ENCODE data around the gene VWCE.

VWCE gene

DNA sequence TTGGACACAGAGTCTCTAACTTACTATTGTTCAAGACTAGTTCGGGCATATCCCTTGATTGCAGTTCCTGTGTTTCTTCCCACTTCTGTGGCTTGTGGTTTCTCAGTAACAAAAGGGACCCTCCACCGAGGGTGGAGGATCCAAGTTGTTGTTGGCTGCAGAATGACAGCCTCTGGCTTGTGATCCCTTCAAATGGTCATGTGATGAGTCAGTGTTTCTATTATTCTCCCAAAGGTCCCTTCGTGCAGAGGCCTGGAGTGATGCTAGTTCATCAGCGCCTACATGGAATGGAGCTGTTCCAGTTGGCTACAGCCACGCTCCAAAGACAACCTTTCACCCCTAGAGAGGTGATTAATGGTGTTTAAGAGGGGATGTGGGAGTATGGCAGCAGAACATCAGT is 2.6 kb upstream of the VWCE start:
- no peak for TF ChIP-seq EZH2phosphoT487 (IDR thresholded peaks at IDR 0.05; ENCODE audit: low read depth)
- TF ChIP-seq, protein P1, sequence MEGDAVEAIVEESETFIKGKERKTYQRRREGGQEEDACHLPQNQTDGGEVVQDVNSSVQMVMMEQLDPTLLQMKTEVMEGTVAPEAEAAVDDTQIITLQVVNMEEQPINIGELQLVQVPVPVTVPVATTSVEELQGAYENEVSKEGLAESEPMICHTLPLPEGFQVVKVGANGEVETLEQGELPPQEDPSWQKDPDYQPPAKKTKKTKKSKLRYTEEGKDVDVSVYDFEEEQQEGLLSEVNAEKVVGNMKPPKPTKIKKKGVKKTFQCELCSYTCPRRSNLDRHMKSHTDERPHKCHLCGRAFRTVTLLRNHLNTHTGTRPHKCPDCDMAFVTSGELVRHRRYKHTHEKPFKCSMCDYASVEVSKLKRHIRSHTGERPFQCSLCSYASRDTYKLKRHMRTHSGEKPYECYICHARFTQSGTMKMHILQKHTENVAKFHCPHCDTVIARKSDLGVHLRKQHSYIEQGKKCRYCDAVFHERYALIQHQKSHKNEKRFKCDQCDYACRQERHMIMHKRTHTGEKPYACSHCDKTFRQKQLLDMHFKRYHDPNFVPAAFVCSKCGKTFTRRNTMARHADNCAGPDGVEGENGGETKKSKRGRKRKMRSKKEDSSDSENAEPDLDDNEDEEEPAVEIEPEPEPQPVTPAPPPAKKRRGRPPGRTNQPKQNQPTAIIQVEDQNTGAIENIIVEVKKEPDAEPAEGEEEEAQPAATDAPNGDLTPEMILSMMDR (IDR thresholded peaks at IDR 0.05; ENCODE audit: low read depth, low read length) = no peak
- H3K9me3 ChIP-seq (ENCODE audit: insufficient read depth, low read length) = no peaks in the 10 kb centered on the region
- H3K36me3 ChIP-seq (replicated peaks; ENCODE audit: low read depth, low read length) = peaks cover 47% of the 10 kb centered on the region
- peaks cover 15% of the 10 kb centered on the region; the same call in 1 of the 2 replicates for H3K4me1 ChIP-seq (ENCODE audit: low read length)
- H3K4me3 ChIP-seq (ENCODE audit: low read length) = no peak overlapping the region
- no peaks in the 10 kb centered on the region for H4K20me1 ChIP-seq (ENCODE audit: insufficient read depth, low read length)
- no peaks in the 10 kb centered on the region for H3K27me3 ChIP-seq (ENCODE audit: low read depth, low read length)
- H3K9ac ChIP-seq (ENCODE audit: low read length) = no peak overlapping the region
- peaks cover 8% of the 10 kb centered on the region for H3K79me2 ChIP-seq (ENCODE audit: low read length)
- H3K27ac ChIP-seq (ENCODE audit: low read length) = peak overlapping the region; percentile 5; the same call in 1 of the 2 replicates
- H2AFZ ChIP-seq (ENCODE audit: low read depth, low read length) = no peak overlapping the region
- H3K4me2 ChIP-seq (ENCODE audit: low read length) = no peak overlapping the region

DNA sequence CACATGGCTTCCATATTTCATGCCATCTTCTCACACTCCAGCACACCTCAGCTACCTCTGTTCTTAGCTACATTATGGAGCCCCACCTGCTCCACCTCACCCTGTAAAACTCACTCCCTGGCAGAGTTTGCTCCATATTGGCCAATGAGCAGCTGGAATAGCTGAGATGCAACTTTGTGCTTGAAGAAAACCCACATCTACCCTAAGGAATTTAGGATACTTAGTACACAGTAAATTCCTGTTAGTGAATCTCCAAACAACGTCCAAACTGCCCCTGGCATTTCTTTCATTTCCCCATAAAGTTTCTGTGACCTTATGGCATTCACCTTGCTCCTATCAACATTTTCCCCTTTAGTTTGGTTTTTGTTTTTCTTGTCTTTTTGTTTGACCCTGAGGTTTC is 2.2 kb upstream of the VWCE start:
- Histone ChIP-seq H3K79me2 (ENCODE audit: low read length) (peaks cover 12% of the 10 kb centered on the region), H2AFZ (ENCODE audit: low read depth, low read length) (no peak overlapping the region), H3K4me1 (ENCODE audit: low read length) (peaks cover 15% of the 10 kb centered on the region; the same call in 1 of the 2 replicates), H3K9me3 (ENCODE audit: insufficient read depth, low read length) (no peaks in the 10 kb centered on the region), H3K4me2 (ENCODE audit: low read length) (no peak overlapping the region), H4K20me1 (ENCODE audit: insufficient read depth, low read length) (no peaks in the 10 kb centered on the region), H3K27me3 (ENCODE audit: low read depth, low read length) (no peaks in the 10 kb centered on the region), H3K36me3 (replicated peaks; ENCODE audit: low read depth, low read length) (peaks cover 43% of the 10 kb centered on the region), H3K9ac (ENCODE audit: low read length) (no peak overlapping the region), H3K27ac (ENCODE audit: low read length) (peak overlapping the region; percentile 5; the same call in 1 of the 2 replicates), H3K4me3 (ENCODE audit: low read length) (no peak overlapping the region)
- TF ChIP-seq EZH2phosphoT487 (IDR thresholded peaks at IDR 0.05; ENCODE audit: low read depth) = no peak
- TF ChIP-seq, protein P1 (IDR thresholded peaks at IDR 0.05; ENCODE audit: low read depth, low read length) = no peak

DNA sequence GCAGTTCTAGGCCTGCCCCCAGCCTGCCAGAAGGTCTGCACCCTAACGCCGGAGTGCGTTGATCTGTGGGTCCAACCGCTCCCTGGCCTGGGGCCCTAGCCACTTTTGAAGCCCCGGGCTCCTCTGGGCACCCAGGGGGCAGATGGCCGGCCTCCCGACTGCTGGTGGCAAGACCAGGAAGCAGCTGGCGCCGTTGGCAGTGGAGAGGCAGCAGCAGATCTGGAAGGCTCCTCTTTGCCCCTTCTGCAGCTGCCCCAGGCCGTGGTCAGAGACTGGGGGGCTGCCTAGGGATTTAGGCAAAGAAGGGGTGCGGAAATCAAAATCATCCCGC is 445 bp upstream of the VWCE start:
- Histone ChIP-seq H3K79me2 (ENCODE audit: low read length) (peaks cover 20% of the 10 kb centered on the region), H3K9me3 (ENCODE audit: insufficient read depth, low read length) (no peaks in the 10 kb centered on the region), H4K20me1 (ENCODE audit: insufficient read depth, low read length) (no peaks in the 10 kb centered on the region), H3K27ac (ENCODE audit: low read length) (no peak overlapping the region), H3K4me1 (ENCODE audit: low read length) (peaks cover 15% of the 10 kb centered on the region; the same call in 1 of the 2 replicates), H3K9ac (ENCODE audit: low read length) (peak overlapping the region; percentile 72; the same call in 1 of the 2 replicates), H3K4me2 (ENCODE audit: low read length) (peak overlapping the region; percentile 85), H3K4me3 (ENCODE audit: low read length) (peak overlapping the region; percentile 85), H2AFZ (ENCODE audit: low read depth, low read length) (no peak overlapping the region), H3K27me3 (ENCODE audit: low read depth, low read length) (no peaks in the 10 kb centered on the region), H3K36me3 (replicated peaks; ENCODE audit: low read depth, low read length) (peaks cover 25% of the 10 kb centered on the region)
- TF ChIP-seq EZH2phosphoT487 (IDR thresholded peaks at IDR 0.05; ENCODE audit: low read depth) = no peak
- TF ChIP-seq, protein P1 (IDR thresholded peaks at IDR 0.05; ENCODE audit: low read depth, low read length) = no peak

DNA sequence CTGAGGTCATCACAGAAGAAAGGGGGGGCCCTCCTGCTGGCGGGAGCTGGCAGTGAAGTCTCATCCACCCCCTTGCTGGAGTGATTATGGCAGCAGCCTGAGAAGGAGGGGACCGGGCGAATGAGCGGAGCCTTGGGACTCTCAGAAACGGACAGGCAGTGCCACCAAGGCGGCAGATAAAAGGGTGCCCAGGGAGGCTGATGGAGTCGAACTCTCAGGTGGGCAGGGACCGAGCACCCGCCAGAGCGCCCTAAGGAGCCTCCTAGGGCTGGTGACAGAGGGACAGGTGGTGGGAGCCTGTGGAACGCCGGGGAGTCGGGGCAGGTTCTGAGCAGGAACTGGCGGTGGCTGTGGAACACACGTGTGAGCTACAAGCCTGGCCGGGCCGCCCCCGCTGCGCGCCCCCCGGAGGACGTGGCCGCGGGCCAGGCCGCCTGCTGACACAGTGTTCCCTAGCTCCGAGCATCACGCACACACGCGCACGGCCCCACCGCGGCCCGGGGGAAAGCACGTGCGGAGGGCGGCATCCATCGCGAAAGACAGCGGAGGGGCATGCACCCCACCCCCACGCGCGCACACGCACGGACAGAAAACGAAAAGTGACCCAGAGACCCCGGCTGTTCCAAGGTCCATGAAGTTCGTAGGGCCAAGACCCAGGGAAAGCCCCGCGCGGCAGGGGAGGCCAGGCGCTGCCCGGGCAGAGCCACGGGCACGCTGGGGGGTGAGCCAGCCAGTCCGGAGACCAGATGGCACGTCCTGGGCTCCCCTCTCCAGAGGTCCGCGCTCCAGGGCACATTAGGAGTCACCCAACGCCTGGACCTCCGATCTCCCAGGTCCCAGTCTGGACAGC is 1.0 kb downstream of the VWCE start:
- peaks cover 20% of the 10 kb centered on the region for H3K79me2 ChIP-seq (ENCODE audit: low read length)
- H3K4me3 ChIP-seq (ENCODE audit: low read length) = peak overlapping the region; percentile 85
- no peaks in the 10 kb centered on the region for H4K20me1 ChIP-seq (ENCODE audit: insufficient read depth, low read length)
- H3K9me3 ChIP-seq (ENCODE audit: insufficient read depth, low read length) = no peaks in the 10 kb centered on the region
- H3K4me1 ChIP-seq (ENCODE audit: low read length) = peaks cover 15% of the 10 kb centered on the region; the same call in 1 of the 2 replicates
- TF ChIP-seq, protein P1 (IDR thresholded peaks at IDR 0.05; ENCODE audit: low read depth, low read length) = peak; percentile 12; the same call in 1 of the 2 replicates
- TF ChIP-seq EZH2phosphoT487 (IDR thresholded peaks at IDR 0.05; ENCODE audit: low read depth) = no peak
- H3K9ac ChIP-seq (ENCODE audit: low read length) = peak overlapping the region; percentile 72
- peak overlapping the region; percentile 85 for H3K4me2 ChIP-seq (ENCODE audit: low read length)
- no peaks in the 10 kb centered on the region for H3K27me3 ChIP-seq (ENCODE audit: low read depth, low read length)
- H3K36me3 ChIP-seq (replicated peaks; ENCODE audit: low read depth, low read length) = peaks cover 13% of the 10 kb centered on the region
- peak overlapping the region; percentile 63 for H2AFZ ChIP-seq (ENCODE audit: low read depth, low read length)
- H3K27ac ChIP-seq (ENCODE audit: low read length) = peak overlapping the region; percentile 48

Data from OCI-LY3 (cell line).